Vagina (tissue), 2 donors: ENCODE data around the gene DNAAF8.

Experiments
- POLR2A ChIP-seq, 2 donors: fragments of 450-650 bp; IDR thresholded peaks; one replicate each; pipeline ENCODE4 v1.6.1; 2017; ENCODE audit warnings: antibody characterized with exemption in 2 of 2, mild to moderate bottlenecking in 2 of 2, moderate library complexity in 2 of 2
- POLR2AphosphoS5 ChIP-seq, 2 donors: sonication (generic); formaldehyde crosslinking; IDR thresholded peaks; one replicate each; pipeline ENCODE4 v1.9.0; 2017; ENCODE audit warnings: antibody characterized with exemption in 2 of 2, mild to moderate bottlenecking in 2 of 2, low read depth in 1 of 2; ENCODE audit not compliant: insufficient read depth in 1 of 2
- TF ChIP-seq, protein P1 (sequence below), 3 experiments: fragments of 450-650 bp in 2 of 3; fragments of 200-600 bp in 1 of 3; sonication (generic) in 1 of 3; IDR thresholded peaks; one replicate each; pipeline ENCODE4 v1.5.1; 2017 to 2019; ENCODE audit warnings: antibody characterized with exemption in 3 of 3, mild to moderate bottlenecking in 2 of 3, moderate library complexity in 2 of 3

- TF ChIP-seq, protein P1, sequence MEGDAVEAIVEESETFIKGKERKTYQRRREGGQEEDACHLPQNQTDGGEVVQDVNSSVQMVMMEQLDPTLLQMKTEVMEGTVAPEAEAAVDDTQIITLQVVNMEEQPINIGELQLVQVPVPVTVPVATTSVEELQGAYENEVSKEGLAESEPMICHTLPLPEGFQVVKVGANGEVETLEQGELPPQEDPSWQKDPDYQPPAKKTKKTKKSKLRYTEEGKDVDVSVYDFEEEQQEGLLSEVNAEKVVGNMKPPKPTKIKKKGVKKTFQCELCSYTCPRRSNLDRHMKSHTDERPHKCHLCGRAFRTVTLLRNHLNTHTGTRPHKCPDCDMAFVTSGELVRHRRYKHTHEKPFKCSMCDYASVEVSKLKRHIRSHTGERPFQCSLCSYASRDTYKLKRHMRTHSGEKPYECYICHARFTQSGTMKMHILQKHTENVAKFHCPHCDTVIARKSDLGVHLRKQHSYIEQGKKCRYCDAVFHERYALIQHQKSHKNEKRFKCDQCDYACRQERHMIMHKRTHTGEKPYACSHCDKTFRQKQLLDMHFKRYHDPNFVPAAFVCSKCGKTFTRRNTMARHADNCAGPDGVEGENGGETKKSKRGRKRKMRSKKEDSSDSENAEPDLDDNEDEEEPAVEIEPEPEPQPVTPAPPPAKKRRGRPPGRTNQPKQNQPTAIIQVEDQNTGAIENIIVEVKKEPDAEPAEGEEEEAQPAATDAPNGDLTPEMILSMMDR (IDR thresholded peaks at IDR 0.05), result no peak
- TF ChIP-seq POLR2AphosphoS5 (IDR thresholded peaks at IDR 0.05; ENCODE audit: insufficient read depth in 1 of 2, low read depth in 1 of 2) (no peak), POLR2A (IDR thresholded peaks at IDR 0.05) (no peak)
Measured at GRCh38 chr16:4783251-4783950, 49.1 kb downstream of the DNAAF8 start.
